ENCODE data around the gene NEK7. TPM values are rescaled to one million over a fixed set of nuclear protein-coding genes. Genes with fewer than 3 reads are reported as not detected.

The NEK7 gene
- total and polyA plus RNA-seq, 2 donors (not counting 1 experiment from before 2014, with no cell fraction given) = 8.1 to 75.4 TPM

- Mint-ChIP-seq H3K9me3 (ENCODE audit: insufficient read depth) (no peaks in the 10 kb centered on the region), H3K27ac (no peak overlapping the region), H3K4me3 (no peak overlapping the region), H3K4me1 (no peaks in the 10 kb centered on the region), H3K27me3 (peaks cover 6% of the 10 kb centered on the region)
- H3K27ac ChIP-seq (ENCODE audit: low read length in 2 of 2) = no peak overlapping the region
- ChIA-PET CTCF (no interaction called here), POLR2A (no interaction called here)
- H3K4me1 ChIP-seq (ENCODE audit: control insufficient read depth in 2 of 2, insufficient read depth in 2 of 2, low read length in 2 of 2) = no peaks in the 10 kb centered on the region
- intact Hi-C loops (cut with micrococcal nuclease) = no loop called here
- H3K36me3 ChIP-seq (replicated peaks in 1 of 2; ENCODE audit: control extremely low read depth in 1 of 2, control insufficient read depth in 1 of 2, extremely low read depth in 1 of 2, insufficient read depth in 2 of 2, low read length in 1 of 2) = no peaks in the 10 kb centered on the region
- no peak overlapping the region for H3K9ac ChIP-seq (ENCODE audit: low read length)
- H4K20me1 ChIP-seq (ENCODE audit: control insufficient read depth, insufficient read depth, low read length, poor library complexity, severe bottlenecking) = no peaks in the 10 kb centered on the region
- no peaks in the 10 kb centered on the region for H3K9me3 ChIP-seq (ENCODE audit: control extremely low read depth in 1 of 3, control insufficient read depth in 2 of 3, insufficient read depth in 1 of 3, low read length in 2 of 3)
- no CpG with 5 or more reads among the region's 4 CpGs for WGBS (ENCODE audit: insufficient coverage)
- TF ChIP-seq EZH2 (IDR thresholded peaks at IDR 0.05; ENCODE audit: borderline replicate concordance, insufficient read depth, low read depth, low read length, poor library complexity, severe bottlenecking) = no peak
- TF ChIP-seq CTCF (IDR thresholded peaks at IDR 0.05) = no peak
- ATAC-seq (ENCODE audit: low read depth) (no peak), DNase-seq (no peak)
- no peaks in the 10 kb centered on the region for H3K79me2 ChIP-seq (ENCODE audit: control insufficient read depth, insufficient read depth, low read length)
- no peak overlapping the region for H2AFZ ChIP-seq (ENCODE audit: insufficient read depth, low read depth, low read length, poor library complexity, severe bottlenecking)
- H3K4me3 ChIP-seq (ENCODE audit: control extremely low read depth in 1 of 5, extremely low read depth in 1 of 5, insufficient read depth in 1 of 5, low read depth in 2 of 5, low read length in 4 of 5) = no peak overlapping the region
- H3K27me3 ChIP-seq (replicated peaks in 1 of 4; ENCODE audit: control extremely low read depth in 1 of 4, control insufficient read depth in 3 of 4, insufficient read depth in 4 of 4, low read length in 3 of 4) = no peaks in the 10 kb centered on the region
- no peak overlapping the region for H3K4me2 ChIP-seq (replicated peaks; ENCODE audit: low read depth, low read length, poor library complexity, severe bottlenecking)
These were observed 203.5 kb downstream of the NEK7 start for GRCh38 chr1:198360208-198360729.

- intact Hi-C loops (cut with micrococcal nuclease) = no loop called here
- ChIA-PET POLR2A (no interaction called here), CTCF (interaction anchor here (0.8 kb wide), 1 partner anchor 10 kb away, joined by 3 read pairs; no protein-coding TSS in a partner anchor)
- Mint-ChIP-seq H3K4me1 (no peaks in the 10 kb centered on the region), H3K27ac (no peak overlapping the region), H3K9me3 (ENCODE audit: insufficient read depth) (no peaks in the 10 kb centered on the region), H3K27me3 (peaks cover 6% of the 10 kb centered on the region), H3K4me3 (no peak overlapping the region)
- H4K20me1 ChIP-seq (ENCODE audit: control insufficient read depth, insufficient read depth, low read length, poor library complexity, severe bottlenecking) = no peaks in the 10 kb centered on the region
- DNase-seq (no peak), ATAC-seq (ENCODE audit: low read depth) (no peak)
- H3K36me3 ChIP-seq (replicated peaks in 1 of 2; ENCODE audit: control extremely low read depth in 1 of 2, control insufficient read depth in 1 of 2, extremely low read depth in 1 of 2, insufficient read depth in 2 of 2, low read length in 1 of 2) = no peaks in the 10 kb centered on the region
- WGBS (ENCODE audit: insufficient coverage) = 89% methylated on average over 1 of the region's 3 CpGs
- H2AFZ ChIP-seq (ENCODE audit: insufficient read depth, low read depth, low read length, poor library complexity, severe bottlenecking) = no peak overlapping the region
- H3K79me2 ChIP-seq (ENCODE audit: control insufficient read depth, insufficient read depth, low read length) = no peaks in the 10 kb centered on the region
- no peak overlapping the region for H3K4me2 ChIP-seq (replicated peaks; ENCODE audit: low read depth, low read length, poor library complexity, severe bottlenecking)
- H3K27ac ChIP-seq (ENCODE audit: low read length in 2 of 2) = no peak overlapping the region
- no peak overlapping the region for H3K9ac ChIP-seq (ENCODE audit: low read length)
- no peaks in the 10 kb centered on the region for H3K9me3 ChIP-seq (ENCODE audit: control extremely low read depth in 1 of 3, control insufficient read depth in 2 of 3, insufficient read depth in 1 of 3, low read length in 2 of 3)
- TF ChIP-seq EZH2 (IDR thresholded peaks at IDR 0.05; ENCODE audit: borderline replicate concordance, insufficient read depth, low read depth, low read length, poor library complexity, severe bottlenecking) (no peak), CTCF (IDR thresholded peaks at IDR 0.05) (no peak)
- H3K27me3 ChIP-seq (replicated peaks in 1 of 4; ENCODE audit: control extremely low read depth in 1 of 4, control insufficient read depth in 3 of 4, insufficient read depth in 4 of 4, low read length in 3 of 4) = no peaks in the 10 kb centered on the region
- no peak overlapping the region for H3K4me3 ChIP-seq (ENCODE audit: control extremely low read depth in 1 of 5, extremely low read depth in 1 of 5, insufficient read depth in 1 of 5, low read depth in 2 of 5, low read length in 4 of 5)
- H3K4me1 ChIP-seq (ENCODE audit: control insufficient read depth in 2 of 2, insufficient read depth in 2 of 2, low read length in 2 of 2) = no peaks in the 10 kb centered on the region
These were observed 204.5 kb downstream of the NEK7 start for GRCh38 chr1:198361237-198361767.

All from B cell (primary cell).